Measurements from ENCODE around the gene CHRDL1.
"Not testable (repeated sequence)": the region's sequence is repeated elsewhere in the genome, so short reads cannot be mapped to it uniquely, and the experiment has no call there.

Gene CHRDL1

DNA sequence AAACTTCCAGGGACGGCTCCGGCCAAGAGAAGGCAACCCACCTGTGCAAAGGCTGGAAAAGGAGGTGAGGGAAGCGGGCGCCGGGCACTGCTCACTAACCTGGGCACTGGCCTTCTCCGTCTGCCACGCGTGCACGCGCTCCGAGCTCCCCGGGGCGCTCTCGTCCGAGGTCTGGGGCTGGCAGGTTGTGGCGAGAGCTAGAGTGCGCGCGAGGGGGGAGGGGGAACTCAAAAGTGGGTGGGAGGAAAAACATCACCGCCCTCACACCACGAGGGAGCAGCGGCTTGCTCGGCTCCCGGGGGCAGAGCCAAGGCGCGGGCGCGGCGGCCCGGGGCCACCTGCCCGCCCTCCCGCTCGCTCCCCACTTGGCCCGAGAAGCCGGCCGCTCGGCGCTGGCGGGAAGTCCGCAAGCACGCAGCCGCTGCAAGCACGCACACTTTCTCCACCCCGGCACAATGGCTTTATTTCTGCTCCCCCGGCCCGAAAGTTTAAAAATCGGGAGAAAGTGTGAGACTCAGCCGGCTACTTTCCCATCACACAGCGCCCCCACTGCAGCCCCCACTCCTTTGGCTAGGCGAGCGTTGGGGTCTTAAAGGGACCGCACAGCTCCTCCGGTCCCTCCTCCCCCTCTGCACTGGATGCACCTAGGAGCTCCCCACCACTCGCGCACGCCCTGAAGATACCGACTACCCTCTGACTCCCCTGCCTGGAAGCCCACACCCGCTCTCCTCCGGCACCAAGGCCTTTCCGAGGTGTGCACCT, at the start of gene CHRDL1:
TSS of gene CHRDL1 (minus strand) at position 173 of the 762 bp plus-strand sequence. CDS start 3,636 bp downstream, outside the sequence.
- DNase-seq, result no peak

GRCh38 chrX:110836982-110837381, 41.4 kb upstream of the CHRDL1 start:
- no peak for DNase-seq

GRCh38 chrX:110836451-110836850, 40.8 kb upstream of the CHRDL1 start:
- no peak for DNase-seq

GRCh38 chrX:110836001-110836400, 40.4 kb upstream of the CHRDL1 start:
- no peak for DNase-seq

DNA sequence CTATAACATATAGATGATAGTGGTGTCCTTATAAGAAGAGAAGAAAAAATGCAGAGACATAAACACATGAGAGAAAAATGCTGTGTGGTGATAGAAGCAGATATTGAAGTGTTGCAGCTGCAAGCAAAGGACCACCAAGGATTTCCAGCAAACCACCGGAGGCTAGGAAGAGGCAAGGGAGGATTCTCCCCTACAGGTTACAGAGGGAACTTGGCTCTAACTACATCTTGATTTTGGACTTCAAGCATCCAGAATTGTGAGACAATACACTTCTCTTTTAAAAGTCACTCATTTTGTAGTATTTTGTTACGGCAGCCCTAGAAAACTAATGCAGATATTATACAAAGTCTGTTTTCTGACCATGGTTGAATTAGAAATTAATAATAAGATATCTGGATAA, 30.4 kb upstream of the CHRDL1 start:
- no peak for DNase-seq

DNA sequence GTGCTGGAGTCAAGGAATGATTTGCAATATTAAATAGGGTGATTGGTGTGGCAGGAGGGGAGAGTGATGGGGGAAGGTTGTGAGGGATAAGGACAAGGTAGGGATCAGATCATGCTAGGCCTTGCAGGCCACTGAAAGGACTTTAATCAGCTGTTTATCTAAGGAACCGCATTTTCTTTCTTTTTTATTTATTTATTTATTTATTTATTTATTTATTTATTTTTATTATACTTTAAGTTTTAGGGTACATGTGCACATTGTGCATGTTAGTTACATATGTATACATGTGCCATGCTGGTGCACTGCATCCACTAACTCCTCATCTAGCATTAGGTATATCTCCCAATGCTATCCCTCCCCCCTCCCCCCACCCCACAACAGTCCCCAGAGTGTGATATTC, 20.9 kb upstream of the CHRDL1 start:
- DNase-seq, result not testable (repeated sequence)

DNA sequence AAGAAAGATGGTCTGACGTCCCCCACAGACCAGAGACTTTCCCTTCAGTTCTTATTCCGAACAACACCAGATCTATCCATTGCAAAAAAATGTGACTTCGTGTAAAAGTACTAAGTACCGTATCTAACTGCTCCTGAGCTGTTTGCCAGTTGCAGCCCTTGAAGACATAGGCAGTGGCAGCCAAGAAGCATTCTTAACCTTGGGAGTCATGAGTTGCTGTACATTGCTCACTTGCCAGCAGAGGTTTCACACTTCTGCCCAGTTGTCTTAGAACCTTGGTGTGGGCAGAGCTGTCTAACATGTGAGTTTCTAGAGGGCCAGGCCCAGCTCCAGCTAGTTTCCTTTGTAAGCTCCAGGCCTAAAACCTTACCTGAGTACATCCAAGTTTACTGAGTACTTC, 10.5 kb upstream of the CHRDL1 start:
- no peak for DNase-seq

- DNase-seq, result no peak
Observed at GRCh38 chrX:110805303-110805702, 9.7 kb upstream of the CHRDL1 start.

- no peak for DNase-seq
Observed at GRCh38 chrX:110804446-110804845, 8.8 kb upstream of the CHRDL1 start.

- no peak for DNase-seq
Observed at GRCh38 chrX:110803506-110803905, 7.9 kb upstream of the CHRDL1 start.

- no peak for DNase-seq
Observed at GRCh38 chrX:110796407-110796697, 735 bp upstream of the CHRDL1 start.

GRCh38 chrX:110794601-110795000, 1.0 kb downstream of the CHRDL1 start:
- DNase-seq, result no peak

DNA sequence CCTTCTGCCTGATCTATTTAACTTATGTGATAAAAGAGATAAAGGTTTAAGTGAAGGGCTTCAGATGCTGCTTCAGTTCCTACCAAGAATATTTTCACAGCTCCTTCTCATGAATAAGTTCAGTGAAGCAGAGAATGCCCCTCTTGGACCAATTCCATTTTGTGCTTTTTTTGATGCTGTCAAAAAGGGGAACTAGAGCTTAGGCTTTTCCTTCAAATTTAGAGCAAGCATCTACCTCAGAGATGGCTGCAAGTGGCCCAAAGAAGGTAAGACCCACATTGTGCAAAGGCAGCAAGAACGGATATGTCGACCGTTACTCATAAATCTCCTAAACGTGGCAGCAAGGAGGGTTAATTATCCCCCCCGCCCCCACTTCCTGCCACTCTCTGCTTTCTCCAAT, 4.5 kb downstream of the CHRDL1 start:
- DNase-seq, result no peak

DNA sequence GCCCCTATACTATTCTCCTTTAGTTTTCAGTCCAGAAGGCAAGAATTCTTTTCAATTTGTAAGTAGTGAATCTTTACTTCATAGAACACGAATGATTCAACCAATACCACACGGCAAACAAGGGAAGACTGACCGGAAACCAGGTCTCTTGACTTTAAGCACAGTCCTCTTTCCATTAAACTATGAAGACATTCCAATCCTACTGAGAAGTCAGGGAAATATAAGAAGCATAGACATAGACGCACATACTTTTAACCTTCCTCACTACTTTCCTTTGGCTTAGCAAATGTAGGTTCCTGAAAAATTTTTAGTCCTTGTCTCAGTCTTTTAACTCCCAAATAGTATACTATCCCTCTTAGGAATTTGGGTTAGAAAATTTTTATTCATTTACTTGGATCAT, 9.1 kb downstream of the CHRDL1 start:
- DNase-seq, result no peak

- DNase-seq, result no peak
Observed at GRCh38 chrX:110759785-110760184, 35.8 kb downstream of the CHRDL1 start.

GRCh38 chrX:110758781-110759422, 36.7 kb downstream of the CHRDL1 start:
- DNase-seq, result no peak

- DNase-seq, result no peak
Observed at GRCh38 chrX:110755611-110756010, 40.0 kb downstream of the CHRDL1 start.

DNA sequence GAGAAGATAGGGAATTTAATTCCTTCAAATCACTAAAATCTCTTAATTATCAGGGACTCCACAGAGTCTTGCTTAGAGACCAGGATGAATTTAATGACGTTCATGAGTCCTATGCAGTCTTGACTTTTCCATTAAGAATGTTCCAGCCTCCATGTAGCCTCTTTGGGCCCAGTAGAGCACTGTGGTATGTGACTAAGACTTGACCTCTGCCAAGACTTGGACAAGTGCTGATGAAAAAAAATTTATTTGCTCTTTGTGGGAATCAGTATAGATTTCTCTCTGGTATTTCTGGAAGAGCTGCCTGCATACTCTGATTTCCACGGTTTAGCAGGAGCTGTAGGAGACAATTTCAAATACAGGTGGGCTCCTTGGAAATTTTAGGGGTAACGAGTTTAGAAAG, 40.6 kb downstream of the CHRDL1 start:
- no peak for DNase-seq

- no peak for DNase-seq
Observed at GRCh38 chrX:110750526-110751189, 45.0 kb downstream of the CHRDL1 start.

GRCh38 chrX:110748256-110748806, 47.3 kb downstream of the CHRDL1 start:
- no peak for DNase-seq

DNA sequence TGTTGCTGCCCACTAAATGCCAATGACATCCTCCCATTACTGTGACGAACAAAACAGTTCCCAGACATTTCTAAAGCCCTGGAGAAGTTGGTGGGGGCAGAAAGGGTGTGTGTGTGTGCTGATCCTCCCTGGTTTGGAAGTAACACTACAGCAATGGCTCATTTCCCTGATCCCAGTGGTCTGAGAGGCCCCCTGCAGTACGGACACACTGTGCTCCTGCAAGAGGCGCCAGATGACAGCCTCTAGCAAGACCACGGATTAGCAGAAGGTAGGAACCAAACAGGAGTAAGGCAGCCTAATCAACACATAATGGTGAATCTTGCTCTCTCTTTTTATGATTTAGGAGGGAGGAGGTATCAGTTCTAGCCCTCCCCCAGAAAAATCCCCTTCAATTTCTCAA, 49.6 kb downstream of the CHRDL1 start:
- no peak for DNase-seq

GRCh38 chrX:110745288-110745687, 50.3 kb downstream of the CHRDL1 start:
- DNase-seq, result no peak

- DNase-seq, result peak; percentile 3
Observed at GRCh38 chrX:110743679-110744340, 51.8 kb downstream of the CHRDL1 start.
